B cell (primary cell): ENCODE measurements around the gene TMEM130.

Experiments used
- CTCF ChIP-seq: fragments of 200-600 bp; IDR thresholded peaks from one replicate; pipeline ENCODE4 v1.8.0; 2022; ENCODE audit warnings: antibody characterized with exemption, mild to moderate bottlenecking
- EZH2 ChIP-seq: IDR thresholded peaks from 2 replicates; pipeline ENCODE4 v1.6.1; 2012; ENCODE audit warnings: borderline replicate concordance, low read depth, mild to moderate bottlenecking, moderate library complexity, low read length; ENCODE audit not compliant: insufficient read depth, poor library complexity, severe bottlenecking

- TF ChIP-seq CTCF (no peak), EZH2 (no peak)
Measured at GRCh38 chr7:98828368-98828767, 41.4 kb downstream of the TMEM130 start.
